IPS DF 4.7 (cell line): ENCODE measurements around the gene CUX1.
A peak's percentile ranks its signal among the peaks of the same experiment; 100 is the strongest.

Experiments
- DNase-seq: peaks from one replicate; pipeline ENCODE4 v3.0.0-alpha.2; 2013; ENCODE audit warnings: low spot score; ENCODE audit errors: extremely low read depth

Gene CUX1

GRCh38 chr7:102095321-102096011, 278.0 kb downstream of the CUX1 start:
- DNase-seq = no peak

GRCh38 chr7:102096012-102096332, 278.5 kb downstream of the CUX1 start:
- DNase-seq = no peak

- no peak for DNase-seq
These were observed 279.4 kb downstream of the CUX1 start for GRCh38 chr7:102096706-102097427.

- no peak for DNase-seq
These were observed 280.3 kb downstream of the CUX1 start for GRCh38 chr7:102097601-102098161.

GRCh38 chr7:102098986-102099385, 281.6 kb downstream of the CUX1 start:
- no peak for DNase-seq

GRCh38 chr7:102099474-102099873, 282.0 kb downstream of the CUX1 start:
- DNase-seq = no peak

GRCh38 chr7:102101111-102101551, 283.7 kb downstream of the CUX1 start:
- DNase-seq = no peak

GRCh38 chr7:102101926-102102325, 284.5 kb downstream of the CUX1 start:
- no peak for DNase-seq

- no peak for DNase-seq
These were observed 285.6 kb downstream of the CUX1 start for GRCh38 chr7:102103027-102103372.

- DNase-seq = no peak
These were observed 286.8 kb downstream of the CUX1 start for GRCh38 chr7:102104245-102104644.

- no peak for DNase-seq
These were observed 289.2 kb downstream of the CUX1 start for GRCh38 chr7:102106625-102107024.

- no peak for DNase-seq
These were observed 290.2 kb downstream of the CUX1 start for GRCh38 chr7:102107474-102108104.

- DNase-seq = no peak
These were observed 293.9 kb downstream of the CUX1 start for GRCh38 chr7:102111061-102112041.

- DNase-seq = no peak
These were observed 297.8 kb downstream of the CUX1 start for GRCh38 chr7:102115181-102115580.

- no peak for DNase-seq
These were observed 298.5 kb downstream of the CUX1 start for GRCh38 chr7:102115931-102116330.

- DNase-seq = no peak
These were observed 300.3 kb downstream of the CUX1 start for GRCh38 chr7:102117743-102118142.

- DNase-seq = no peak
These were observed 301.8 kb downstream of the CUX1 start for GRCh38 chr7:102119213-102119651.

GRCh38 chr7:102119925-102120324, 302.5 kb downstream of the CUX1 start:
- DNase-seq = no peak

- no peak for DNase-seq
These were observed 303.3 kb downstream of the CUX1 start for GRCh38 chr7:102120666-102121195.

GRCh38 chr7:102122026-102122425, 304.6 kb downstream of the CUX1 start:
- DNase-seq = no peak

GRCh38 chr7:102125127-102125596, 307.7 kb downstream of the CUX1 start:
- DNase-seq = peak; percentile 28
